Keratinocyte (primary cell): ENCODE results near the gene ADISSP. TPM values are rescaled to one million over a fixed set of nuclear protein-coding genes. Genes with fewer than 3 reads are reported as not detected.
"Not testable (repeated sequence)": the region's sequence is repeated elsewhere in the genome, so short reads cannot be mapped to it uniquely, and the experiment has no call there.

Experiments
- DNase-seq: peaks from one replicate; pipeline ENCODE4 v3.0.0-alpha.2; 2011; ENCODE audit warnings: low read depth, missing footprints, low spot score
- FAIRE-seq: peaks from 2 replicates; lab custom pipeline; 2011; peaks lifted over from hg19 to GRCh38; lab: Jason Lieb, UNC
- H2AFZ ChIP-seq: 2 replicates; pipeline ENCODE4 v1.6.0; 2012; ENCODE audit warnings: low read length, control low read depth, inconsistent platforms; ENCODE audit not compliant: control insufficient read depth
- H3K27ac ChIP-seq: 2 replicates; pipeline ENCODE4 v1.5.1; 2011; ENCODE audit warnings: low read length; ENCODE audit not compliant: control insufficient read depth, insufficient read depth
- H3K27me3 ChIP-seq: 3 replicates; pipeline ENCODE4 v1.6.0; 2011; ENCODE audit warnings: low read length; ENCODE audit not compliant: control insufficient read depth, insufficient read depth; ENCODE audit errors: extremely low read depth
- H3K36me3 ChIP-seq, 2 experiments: 2 replicates in 1 of 2; 3 replicates in 1 of 2; pipeline ENCODE4 v1.5.1; 2011; ENCODE audit warnings: low read length in 2 of 2, mild to moderate bottlenecking in 1 of 2; ENCODE audit not compliant: control insufficient read depth in 2 of 2, insufficient read depth in 2 of 2; ENCODE audit errors: extremely low read depth in 1 of 2
- H3K4me1 ChIP-seq: 3 replicates; pipeline ENCODE4 v1.5.1; 2011; ENCODE audit warnings: low read length; ENCODE audit not compliant: control insufficient read depth, insufficient read depth; ENCODE audit errors: extremely low read depth
- H3K4me2 ChIP-seq: 3 replicates; pipeline ENCODE4 v1.6.0; 2011; ENCODE audit warnings: low read depth, low read length; ENCODE audit not compliant: control insufficient read depth, insufficient read depth; ENCODE audit errors: extremely low read depth
- H3K4me3 ChIP-seq, 3 experiments: fragments of 200-600 bp in 1 of 3; sonication (generic) in 1 of 3; 2 replicates in 2 of 3; 3 replicates in 1 of 3; pipeline ENCODE4 v1.5.1; 2011 to 2016; ENCODE audit warnings: low read length in 3 of 3, mild to moderate bottlenecking in 3 of 3, control low read depth in 2 of 3, inconsistent platforms in 1 of 3, low read depth in 1 of 3, mixed read lengths in 1 of 3, mixed run types in 1 of 3, moderate library complexity in 1 of 3; ENCODE audit not compliant: control insufficient read depth in 2 of 3, insufficient read depth in 2 of 3; ENCODE audit errors: extremely low read depth in 1 of 3
- H3K79me2 ChIP-seq: 2 replicates; pipeline ENCODE4 v1.6.0; 2012; ENCODE audit warnings: low read length; ENCODE audit not compliant: control insufficient read depth, insufficient read depth
- H3K9ac ChIP-seq: 3 replicates; pipeline ENCODE4 v1.6.0; 2011; ENCODE audit warnings: low read length; ENCODE audit not compliant: control insufficient read depth, insufficient read depth; ENCODE audit errors: extremely low read depth
- H3K9me1 ChIP-seq: 3 replicates; pipeline ENCODE4 v1.6.0; 2011; ENCODE audit warnings: low read length; ENCODE audit not compliant: control insufficient read depth, insufficient read depth; ENCODE audit errors: extremely low read depth
- H3K9me3 ChIP-seq: 2 replicates; pipeline ENCODE4 v1.5.1; 2012; ENCODE audit warnings: low read depth, low read length; ENCODE audit not compliant: control insufficient read depth
- H4K20me1 ChIP-seq: 3 replicates; pipeline ENCODE4 v1.6.0; 2011; ENCODE audit warnings: low read length; ENCODE audit not compliant: control insufficient read depth, insufficient read depth; ENCODE audit errors: extremely low read depth
- EZH2 ChIP-seq: IDR thresholded peaks from one replicate; pipeline ENCODE4 v1.6.1; 2012; ENCODE audit warnings: inconsistent platforms, mild to moderate bottlenecking, low read length, moderate library complexity
- dilution Hi-C: fragments of 300-500 bp; cut with MboI; formaldehyde crosslinking; loops from one replicate; pipeline ENCODE4 v1.7.0; 2020; ENCODE audit warnings: low sequenced_read_pairs; ENCODE audit not compliant: extremely low pct_ligation_motif_present
- polyA plus RNA-seq, 5 experiments: library from polyadenylated mRNA; depleted of rRNA in 3 of 5; stranded (reverse) in 3 of 5; stranded (forward) in 1 of 5; unstranded in 1 of 5; fragments of >200 nt; gene quantifications; 1 replicate in 1 of 5; 2 replicates in 3 of 5; 3 replicates in 1 of 5; pipeline versions ENCODE4 v1.2.1 to v1.2.3, GENCODE V29; 2011 to 2012; ENCODE audit warnings: missing spikeins in 2 of 5, low read depth in 1 of 5, low replicate concordance in 1 of 5
- TF ChIP-seq, protein P1 (sequence below), 3 experiments: IDR thresholded peaks in 1 of 3; conservative IDR thresholded peaks in 1 of 3; optimal IDR thresholded peaks in 1 of 3; 2 replicates in 2 of 3; 3 replicates in 1 of 3; pipeline versions ENCODE3 to v1.5.1; 2011; ENCODE audit warnings: low read length in 3 of 3, mild to moderate bottlenecking in 3 of 3, moderate library complexity in 2 of 3, control low read depth in 1 of 3, inconsistent platforms in 1 of 3; ENCODE audit not compliant: insufficient read depth in 2 of 3; ENCODE audit errors: extremely low read depth in 1 of 3

The ADISSP gene
- polyA plus RNA-seq, 1 donor (not counting 4 experiments of a cell fraction or from before 2014, with no cell fraction given): 28.2 TPM

- H3K9ac ChIP-seq, H3K27me3 ChIP-seq, FAIRE-seq, H3K36me3 ChIP-seq, H3K27ac ChIP-seq, DNase-seq, H3K9me1 ChIP-seq, H2AFZ ChIP-seq, H3K4me3 ChIP-seq, dilution Hi-C loops, H3K9me3 ChIP-seq, H3K4me2 ChIP-seq: not testable (repeated sequence)
- Histone ChIP-seq H4K20me1 (peaks cover 13% of the 10 kb centered on the region), H3K79me2 (peaks cover 20% of the 10 kb centered on the region), H3K4me1 (peaks cover 14% of the 10 kb centered on the region)
These were observed 21.6 kb upstream of the ADISSP start for GRCh38 chr20:3789201-3789600.

GRCh38 chr20:3788685-3789155, 21.2 kb upstream of the ADISSP start:
- H3K9me1 ChIP-seq: peaks cover 4% of the 10 kb centered on the region
- H4K20me1 ChIP-seq: peaks cover 16% of the 10 kb centered on the region
- H3K4me2 ChIP-seq: no peak overlapping the region
- DNase-seq: no peak
- H3K36me3 ChIP-seq: peaks cover 0 to 9% of the 10 kb centered on the region in 2 experiments
- no peaks in the 10 kb centered on the region for H3K9me3 ChIP-seq
- H3K4me1 ChIP-seq: peaks cover 16% of the 10 kb centered on the region
- dilution Hi-C loops: no loop called here
- no peak overlapping the region for H3K4me3 ChIP-seq
- no peak overlapping the region for H3K27ac ChIP-seq
- TF ChIP-seq, protein P1, sequence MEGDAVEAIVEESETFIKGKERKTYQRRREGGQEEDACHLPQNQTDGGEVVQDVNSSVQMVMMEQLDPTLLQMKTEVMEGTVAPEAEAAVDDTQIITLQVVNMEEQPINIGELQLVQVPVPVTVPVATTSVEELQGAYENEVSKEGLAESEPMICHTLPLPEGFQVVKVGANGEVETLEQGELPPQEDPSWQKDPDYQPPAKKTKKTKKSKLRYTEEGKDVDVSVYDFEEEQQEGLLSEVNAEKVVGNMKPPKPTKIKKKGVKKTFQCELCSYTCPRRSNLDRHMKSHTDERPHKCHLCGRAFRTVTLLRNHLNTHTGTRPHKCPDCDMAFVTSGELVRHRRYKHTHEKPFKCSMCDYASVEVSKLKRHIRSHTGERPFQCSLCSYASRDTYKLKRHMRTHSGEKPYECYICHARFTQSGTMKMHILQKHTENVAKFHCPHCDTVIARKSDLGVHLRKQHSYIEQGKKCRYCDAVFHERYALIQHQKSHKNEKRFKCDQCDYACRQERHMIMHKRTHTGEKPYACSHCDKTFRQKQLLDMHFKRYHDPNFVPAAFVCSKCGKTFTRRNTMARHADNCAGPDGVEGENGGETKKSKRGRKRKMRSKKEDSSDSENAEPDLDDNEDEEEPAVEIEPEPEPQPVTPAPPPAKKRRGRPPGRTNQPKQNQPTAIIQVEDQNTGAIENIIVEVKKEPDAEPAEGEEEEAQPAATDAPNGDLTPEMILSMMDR (optimal IDR thresholded peaks at IDR 0.05 in 1 of 3, IDR thresholded peaks at IDR 0.05 in 1 of 3, conservative IDR thresholded peaks at IDR 0.05 in 1 of 3; ENCODE audit: extremely low read depth in 1 of 3, insufficient read depth in 2 of 3, low read length in 3 of 3): no peak
- no peak for TF ChIP-seq EZH2
- peaks cover 25% of the 10 kb centered on the region for H3K79me2 ChIP-seq
- H2AFZ ChIP-seq: no peak overlapping the region
- FAIRE-seq: no peak
- H3K9ac ChIP-seq: no peak overlapping the region
- H3K27me3 ChIP-seq: no peaks in the 10 kb centered on the region
